GM19467 (cell line): ENCODE results near the gene RNF138.
"Not testable (repeated sequence)": the region's sequence is repeated elsewhere in the genome, so short reads cannot be mapped to it uniquely, and the experiment has no call there.

Experiments used
- ATAC-seq: cut with Tn5 transposase; IDR thresholded peaks from one replicate; pipeline ENCODE4 v1.9.1; 2021; ENCODE audit warnings: mild to moderate bottlenecking, moderate library complexity; ENCODE audit not compliant: unreplicated experiment

Gene RNF138, protein sequence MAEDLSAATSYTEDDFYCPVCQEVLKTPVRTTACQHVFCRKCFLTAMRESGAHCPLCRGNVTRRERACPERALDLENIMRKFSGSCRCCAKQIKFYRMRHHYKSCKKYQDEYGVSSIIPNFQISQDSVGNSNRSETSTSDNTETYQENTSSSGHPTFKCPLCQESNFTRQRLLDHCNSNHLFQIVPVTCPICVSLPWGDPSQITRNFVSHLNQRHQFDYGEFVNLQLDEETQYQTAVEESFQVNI

DNA sequence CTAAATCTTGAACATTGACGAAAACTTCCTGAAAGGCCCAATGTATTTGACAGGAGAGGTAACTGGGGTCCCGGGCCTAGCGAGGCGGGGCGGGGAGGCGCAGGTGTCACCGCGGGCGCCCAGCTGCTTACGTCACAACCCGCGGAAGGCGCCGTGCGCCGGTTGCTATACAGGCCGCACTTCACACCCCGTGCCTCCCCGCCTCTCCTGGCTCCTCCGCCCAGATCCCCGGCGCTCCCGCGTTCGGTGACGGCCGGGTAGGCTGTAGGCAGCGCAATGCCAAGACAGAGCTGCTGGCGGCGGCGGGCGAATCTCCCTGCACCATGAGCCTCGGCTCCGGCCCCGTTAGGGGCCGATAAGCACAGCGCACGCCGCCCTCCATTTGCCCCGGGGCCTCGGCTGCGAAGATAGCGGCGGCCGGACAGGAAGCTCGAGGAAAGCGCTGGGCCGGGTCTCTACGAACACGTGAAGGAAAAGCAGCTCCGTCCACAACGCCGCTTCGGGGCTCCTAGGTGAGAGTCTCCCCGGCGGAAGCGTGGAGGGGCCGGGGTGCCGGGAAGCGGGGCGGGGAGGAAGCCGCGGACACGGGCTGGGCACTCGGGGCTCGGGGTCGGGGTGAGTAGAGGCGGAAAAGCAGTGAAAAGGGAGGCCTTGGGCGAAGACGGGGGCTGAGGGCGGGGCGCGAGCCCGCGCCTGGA, at the start of gene RNF138:
TSS of gene RNF138 (plus strand) at position 151 of the 698 bp plus-strand sequence. CDS start 903 bp downstream, outside the sequence.
- ATAC-seq, result peak; percentile 48

DNA sequence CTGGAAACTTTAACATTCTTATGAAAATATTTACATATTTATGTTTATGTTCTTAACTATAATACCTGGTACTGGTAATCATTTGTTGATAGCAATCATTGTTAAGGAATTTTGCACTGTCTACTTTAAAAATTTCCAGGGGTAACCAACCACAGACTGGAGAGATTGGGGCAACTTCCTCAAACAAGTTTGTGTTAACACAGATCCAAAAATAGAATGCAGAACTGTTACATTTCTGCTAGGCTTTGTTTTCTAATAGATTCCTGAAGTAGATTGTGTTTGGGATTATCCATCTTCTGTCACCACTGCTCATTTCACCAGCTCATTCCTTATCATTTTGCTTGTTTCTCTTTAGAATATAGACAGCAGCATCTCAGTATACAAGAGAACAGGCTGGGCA, 49.3 kb upstream of the RNF138 start:
- no peak for ATAC-seq

DNA sequence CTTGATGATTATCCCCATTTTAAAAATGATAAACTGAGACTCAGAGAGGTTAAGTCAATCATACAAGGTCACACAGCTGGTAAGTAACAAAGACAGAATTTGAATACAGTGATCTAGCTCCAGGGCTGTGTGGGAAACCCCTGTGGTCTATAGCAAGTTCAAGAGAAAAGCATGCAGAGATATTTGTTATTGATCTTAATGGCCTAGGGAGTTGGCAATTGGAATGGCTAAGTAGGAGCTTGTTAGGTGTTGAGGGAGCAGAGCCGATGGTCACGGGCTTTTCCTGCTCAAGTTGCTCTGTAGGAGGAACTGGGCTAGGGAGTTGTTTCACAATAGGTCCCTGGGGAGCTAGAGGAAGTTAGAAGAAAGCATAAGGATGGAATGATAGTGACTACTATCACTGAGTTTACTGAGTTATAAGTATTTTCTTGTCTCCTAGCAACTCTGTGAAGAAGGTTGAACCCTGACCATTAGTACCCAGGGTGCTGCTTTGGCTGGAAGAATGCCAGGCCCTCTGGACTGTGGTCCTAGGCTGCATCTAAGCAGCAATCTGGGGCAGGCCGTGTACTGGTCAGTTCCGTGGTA, 43.1 kb upstream of the RNF138 start:
- peak; percentile 47 for ATAC-seq

DNA sequence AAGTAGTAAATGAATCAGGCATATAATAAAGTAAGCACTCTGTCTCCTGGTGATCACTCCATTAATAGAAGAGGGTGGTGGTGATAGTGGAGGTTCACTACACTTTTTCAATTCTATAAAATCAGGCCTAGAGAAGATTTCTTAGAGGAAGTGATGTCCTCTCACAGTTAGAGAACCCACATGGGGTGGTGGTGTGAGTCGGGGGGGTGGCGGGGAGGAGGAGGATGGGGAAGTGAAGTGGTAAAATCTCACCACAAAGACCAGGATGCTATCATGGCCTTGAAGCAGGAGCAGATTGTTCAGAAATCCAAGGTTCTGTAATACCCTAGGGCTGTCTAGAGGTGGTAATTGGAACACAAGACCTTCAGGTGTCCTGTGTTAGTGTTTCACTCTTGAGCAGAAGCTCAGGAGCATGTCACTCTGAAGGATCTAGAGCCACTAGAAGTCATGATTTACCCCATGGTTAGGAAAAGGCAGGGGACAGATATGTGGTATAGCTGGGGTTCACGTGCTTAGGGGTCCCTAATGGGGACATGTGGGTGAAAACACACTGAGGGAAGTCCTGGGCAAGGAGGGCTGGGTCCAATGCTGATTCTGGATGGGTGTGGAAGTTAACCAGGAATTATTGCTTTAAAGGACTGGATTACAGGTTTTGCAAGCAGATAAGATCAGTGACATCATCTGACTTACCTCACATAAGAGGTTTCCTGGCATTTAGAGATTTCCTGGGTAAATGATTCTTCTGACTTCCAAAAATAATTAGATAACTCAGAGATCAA, 42.1 kb upstream of the RNF138 start:
- ATAC-seq, result no peak

DNA sequence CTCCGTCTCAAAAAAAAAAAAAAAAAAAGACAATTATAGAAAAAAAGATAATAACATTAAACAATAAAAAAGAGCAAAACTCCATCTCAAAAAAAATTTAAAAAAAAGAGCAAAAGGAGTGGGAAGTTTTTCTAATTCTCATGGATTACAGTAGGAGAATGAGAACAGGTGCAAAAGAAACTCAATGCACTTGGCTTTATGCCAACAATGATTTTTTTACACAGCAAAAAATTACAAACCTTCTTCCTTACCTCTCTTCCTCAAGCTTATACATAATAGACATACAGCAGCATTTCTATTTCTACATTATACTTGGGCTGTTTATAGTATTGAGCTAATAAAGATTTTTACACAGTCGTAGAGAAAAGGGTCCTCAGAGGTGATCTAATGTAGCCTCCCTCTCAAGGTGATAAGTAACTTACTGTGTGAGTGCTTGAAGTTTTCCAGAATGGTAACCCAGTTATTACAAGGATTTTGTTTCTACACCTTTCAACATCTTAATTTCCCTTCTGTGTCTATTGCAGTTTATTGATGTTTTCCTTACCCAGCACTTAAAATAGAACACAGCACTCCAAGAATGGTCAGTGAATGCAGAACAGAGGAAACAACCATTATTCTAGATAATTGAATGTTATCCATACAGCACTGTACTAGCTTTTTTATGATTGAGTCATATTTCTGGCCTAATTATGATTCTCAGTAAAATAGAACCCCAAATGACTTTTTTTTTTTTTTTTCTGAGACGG, 34.9 kb upstream of the RNF138 start:
- ATAC-seq, result no peak

DNA sequence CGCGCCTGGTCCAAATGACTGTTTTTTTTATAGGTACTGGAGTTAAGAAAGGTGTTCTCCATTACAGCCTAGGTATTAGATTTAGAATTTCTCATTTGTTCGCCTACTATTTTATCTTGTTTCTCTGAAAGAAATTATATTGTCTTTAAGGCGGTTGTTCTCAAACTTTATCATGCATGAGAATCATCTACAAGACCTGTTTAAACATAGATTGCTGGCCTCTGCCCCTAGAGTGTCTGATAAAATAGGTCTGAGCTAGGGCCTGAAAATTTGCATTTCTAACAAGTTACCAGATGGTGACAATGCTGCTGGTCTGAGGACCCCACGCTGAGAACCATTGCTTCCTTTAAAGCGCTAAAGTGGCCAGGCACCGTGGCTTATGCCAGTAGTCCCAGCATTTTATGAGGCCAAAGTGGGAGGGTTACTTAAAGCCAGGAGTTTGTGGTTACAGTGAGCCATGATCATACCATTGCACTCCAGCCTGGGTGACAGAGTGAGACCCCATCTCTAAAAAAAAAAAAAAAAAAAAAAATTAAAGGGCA, 34.0 kb upstream of the RNF138 start:
- ATAC-seq, result no peak

DNA sequence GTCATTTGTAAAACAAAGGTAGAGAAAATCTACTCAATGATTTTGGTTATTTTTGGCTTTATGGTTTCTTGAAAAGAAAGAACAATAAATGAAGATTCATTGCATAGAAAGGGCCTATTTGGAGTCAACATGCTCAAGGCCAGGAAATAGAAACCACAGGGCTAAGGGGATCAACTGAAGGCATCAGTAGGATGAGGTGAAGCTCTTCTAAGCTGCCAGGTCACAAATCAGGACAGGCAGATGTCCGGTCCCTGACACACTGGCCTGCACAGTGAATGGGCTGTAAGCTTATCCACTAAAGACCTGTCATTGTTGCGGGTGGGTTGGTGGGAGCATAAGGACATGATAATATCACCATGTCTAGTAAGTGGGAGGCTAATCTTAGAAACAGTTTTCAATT, 31.6 kb upstream of the RNF138 start:
- ATAC-seq, result no peak

DNA sequence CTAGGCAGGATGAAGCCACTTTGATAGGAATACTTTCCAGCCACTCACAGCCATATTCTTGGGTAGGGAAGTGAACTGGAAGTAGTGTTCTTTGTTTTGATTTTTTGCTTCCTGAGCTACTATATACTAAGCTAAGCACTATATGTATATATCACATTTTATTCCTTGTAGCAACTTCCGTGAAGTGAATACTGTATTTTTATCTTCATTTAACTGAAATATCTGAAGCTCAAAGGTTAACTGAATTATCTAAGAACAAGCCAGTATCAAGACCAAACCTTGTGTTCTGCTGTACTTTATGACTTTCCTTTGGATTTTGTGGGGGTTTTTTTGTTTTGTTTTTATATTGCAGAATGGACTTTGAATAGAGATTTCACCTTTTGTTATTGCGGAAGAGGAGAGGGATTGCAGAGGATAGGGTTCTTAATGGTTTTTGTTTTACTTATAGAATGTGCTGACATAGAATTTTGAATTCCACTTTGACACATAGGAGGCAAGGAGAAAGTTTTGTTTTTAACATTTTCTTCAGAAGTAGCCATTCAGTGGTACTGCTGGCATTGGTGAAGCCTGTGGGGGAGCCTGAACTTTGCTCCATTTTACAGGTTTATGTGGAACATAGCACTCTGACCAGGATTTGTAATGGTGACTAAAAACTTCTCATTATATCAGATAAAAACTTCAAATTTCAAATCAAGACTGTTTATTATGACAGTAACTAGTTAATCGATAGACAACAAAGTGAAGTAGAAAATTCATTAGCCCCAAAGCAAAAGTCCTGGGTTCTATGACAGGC, 24.1 kb upstream of the RNF138 start:
- no peak for ATAC-seq

DNA sequence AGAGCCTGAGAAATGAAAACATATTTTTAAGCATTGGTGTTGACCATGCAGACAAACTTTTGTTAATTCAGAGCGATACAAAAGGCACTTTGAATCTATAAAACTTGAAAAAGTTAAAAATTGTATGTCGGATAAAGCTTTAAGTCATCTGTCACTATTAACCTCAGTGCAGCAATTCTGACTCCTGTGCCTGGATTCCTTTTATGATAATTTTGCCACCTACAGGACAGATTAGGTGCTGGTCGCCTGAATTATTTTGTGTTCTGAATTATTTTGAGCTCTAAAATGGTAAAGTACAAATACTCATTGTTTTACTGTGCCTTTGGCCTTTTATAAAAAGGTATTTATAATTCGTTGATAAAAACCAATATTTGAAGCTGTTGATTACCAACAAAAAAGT, 19.4 kb upstream of the RNF138 start:
- no peak for ATAC-seq

DNA sequence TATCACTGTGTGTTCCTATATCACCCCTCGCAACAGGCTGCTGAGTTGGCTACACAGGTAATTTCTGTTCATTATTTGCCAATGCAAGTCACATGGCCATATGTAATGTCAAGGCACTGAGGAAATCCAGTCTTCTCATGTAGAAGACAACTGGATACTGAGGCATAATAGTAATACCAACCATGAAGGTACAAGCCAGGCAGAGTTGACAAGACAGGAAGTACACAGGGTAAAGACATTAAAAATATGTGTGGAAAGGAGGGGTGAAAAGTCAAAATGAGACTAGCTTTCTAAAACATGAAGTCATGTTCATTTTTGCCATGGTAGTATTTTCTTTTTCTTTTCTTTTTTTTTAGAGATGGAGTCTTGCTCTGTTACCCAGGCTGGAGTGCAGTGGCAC, 17.5 kb upstream of the RNF138 start:
- no peak for ATAC-seq

DNA sequence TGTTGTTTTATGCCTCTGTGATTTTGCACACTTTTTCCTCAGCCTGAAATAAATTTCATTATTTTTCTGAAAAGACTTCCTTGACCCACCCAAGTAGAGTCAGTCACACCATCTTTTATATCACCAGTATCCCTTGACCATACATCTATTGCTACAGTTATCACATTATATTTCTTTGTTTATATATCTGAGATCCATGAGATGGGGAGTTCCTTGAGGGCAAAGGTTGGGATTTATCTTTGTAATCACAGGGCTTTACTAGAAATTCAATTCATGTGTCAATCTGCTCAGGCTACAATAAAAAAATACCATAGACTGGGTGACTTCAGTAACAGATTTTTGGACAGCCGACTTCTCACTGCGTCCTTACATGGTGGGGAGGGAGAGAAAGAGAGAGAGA, 12.8 kb upstream of the RNF138 start:
- ATAC-seq, result no peak

DNA sequence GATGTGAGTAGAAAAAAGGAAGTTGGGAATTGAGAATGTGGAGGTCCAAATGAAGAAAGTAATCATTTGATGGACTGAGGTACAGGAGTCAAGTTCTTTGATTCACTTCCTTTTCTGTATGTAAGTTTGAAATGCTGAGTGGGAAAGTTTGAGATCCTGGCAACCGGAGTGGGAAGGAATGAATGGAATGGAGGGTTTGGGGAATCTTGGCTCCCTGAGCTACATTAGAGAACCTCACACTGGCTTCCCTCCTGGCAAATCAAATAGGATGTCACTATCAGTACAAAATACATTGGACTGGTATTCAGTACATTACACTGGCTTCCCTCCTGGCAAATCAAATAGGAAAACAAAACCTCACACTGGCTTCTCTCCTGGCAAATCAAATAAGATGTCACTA, 9.8 kb upstream of the RNF138 start:
- no peak for ATAC-seq

DNA sequence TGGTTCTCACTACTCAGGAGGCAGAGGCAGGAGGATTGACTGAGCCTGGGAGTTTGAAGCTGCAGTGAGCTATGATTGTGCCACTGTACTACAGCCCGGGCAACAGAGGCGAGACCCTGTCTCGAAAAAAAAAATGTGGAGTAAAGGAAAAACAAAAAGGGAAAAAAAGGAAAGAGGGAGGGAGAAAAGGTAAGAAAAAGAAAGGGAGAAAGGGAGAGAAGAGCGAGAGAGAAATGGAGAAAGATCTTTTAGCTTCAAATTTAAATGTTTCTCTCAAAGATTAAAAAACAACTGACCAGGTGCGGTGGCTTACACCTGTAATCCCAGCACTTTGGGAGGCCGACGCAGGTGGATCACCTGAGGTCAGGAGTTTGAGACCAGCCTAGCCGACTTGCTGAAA, 7.9 kb upstream of the RNF138 start:
- ATAC-seq, result no peak

DNA sequence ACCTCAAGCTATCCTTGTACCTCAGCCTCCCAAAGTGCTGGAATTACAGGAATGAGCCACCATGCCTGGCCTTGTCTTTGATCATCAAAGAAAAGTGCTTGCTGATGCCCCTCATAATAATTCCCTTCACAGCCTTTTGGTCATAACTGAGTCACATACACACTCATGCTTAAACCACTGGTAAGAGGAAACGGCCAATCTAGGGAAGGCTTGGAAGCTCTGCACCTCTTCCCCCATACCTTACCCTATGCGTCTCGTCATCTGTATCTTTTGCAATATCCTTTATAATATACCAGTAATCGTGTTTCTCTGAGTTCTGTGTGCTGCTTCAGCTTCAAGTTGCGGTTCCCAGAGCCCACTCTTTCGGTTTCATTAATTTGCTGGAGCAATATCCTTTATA, 4.8 kb upstream of the RNF138 start:
- no peak for ATAC-seq

DNA sequence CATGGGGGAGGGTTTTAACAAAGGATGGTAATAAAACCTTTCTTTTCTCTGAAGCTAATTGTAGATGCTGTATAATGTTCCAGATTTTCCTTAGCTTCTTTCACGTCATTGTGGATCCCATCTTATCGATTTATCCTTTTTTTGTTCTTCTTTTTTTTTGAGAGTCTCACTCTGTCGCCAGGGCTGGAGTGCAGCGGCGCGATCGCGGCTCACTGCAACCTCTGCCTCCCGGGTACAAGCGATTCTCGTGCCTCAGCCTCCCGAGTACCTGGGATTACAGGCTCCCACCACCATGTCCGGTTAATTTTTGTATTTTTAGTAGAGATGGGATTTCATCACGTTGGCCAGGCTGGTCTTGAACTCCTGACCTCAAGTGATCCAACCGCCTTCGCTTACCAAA, 843 bp upstream of the RNF138 start:
- ATAC-seq, result not testable (repeated sequence)

DNA sequence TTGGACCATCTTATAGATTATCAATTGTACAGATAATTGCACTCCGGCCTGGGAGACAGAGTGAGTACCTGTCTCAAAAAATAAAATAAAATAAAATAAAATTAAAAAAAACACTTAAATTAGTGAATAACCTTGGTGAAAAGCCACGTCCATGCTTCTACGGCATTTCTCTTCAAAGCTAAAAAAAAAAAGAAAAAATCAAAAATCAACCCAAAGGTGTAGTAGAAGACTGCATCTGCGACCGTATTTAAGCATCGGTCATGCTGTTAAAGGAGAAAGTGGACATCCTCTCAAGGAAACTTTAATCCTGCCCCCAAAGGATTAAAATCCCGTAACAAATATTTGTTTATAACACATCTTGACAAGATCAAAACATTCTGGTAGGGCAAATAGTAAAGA, 350 bp upstream of the RNF138 start:
- no peak for ATAC-seq

DNA sequence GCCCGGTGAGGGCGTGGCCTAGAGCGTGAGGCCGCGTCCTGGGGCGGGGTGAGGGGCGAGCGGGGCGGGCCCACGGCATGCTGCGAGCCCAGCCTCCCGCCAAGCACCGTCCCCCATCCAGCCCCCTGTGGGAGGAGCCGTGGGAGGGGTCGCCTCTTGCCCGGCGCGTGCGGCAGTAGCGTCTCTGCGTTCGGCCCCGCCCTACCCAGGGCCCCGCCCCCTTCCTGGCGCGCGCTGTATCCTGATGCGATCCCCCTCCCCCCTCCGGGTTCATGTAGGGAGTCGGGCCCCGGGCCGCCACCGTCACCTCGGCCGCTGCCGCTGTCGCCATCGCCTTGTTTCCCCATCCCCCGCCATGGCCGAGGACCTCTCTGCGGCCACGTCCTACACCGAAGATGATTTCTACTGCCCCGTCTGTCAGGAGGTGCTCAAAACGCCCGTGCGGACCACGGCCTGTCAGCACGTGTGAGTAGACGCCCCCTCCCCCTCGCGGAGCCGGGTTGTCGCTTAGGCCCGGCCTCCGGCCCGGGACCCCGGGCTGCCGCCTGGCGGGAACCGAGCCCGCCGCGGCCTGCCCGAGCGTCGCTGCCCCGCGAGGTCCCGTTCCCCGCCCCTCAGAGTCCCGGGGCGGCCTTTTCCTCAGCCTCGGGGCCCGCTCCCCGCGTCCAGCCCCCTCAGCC, 888 bp downstream of the RNF138 start:
- ATAC-seq, result peak; percentile 80

DNA sequence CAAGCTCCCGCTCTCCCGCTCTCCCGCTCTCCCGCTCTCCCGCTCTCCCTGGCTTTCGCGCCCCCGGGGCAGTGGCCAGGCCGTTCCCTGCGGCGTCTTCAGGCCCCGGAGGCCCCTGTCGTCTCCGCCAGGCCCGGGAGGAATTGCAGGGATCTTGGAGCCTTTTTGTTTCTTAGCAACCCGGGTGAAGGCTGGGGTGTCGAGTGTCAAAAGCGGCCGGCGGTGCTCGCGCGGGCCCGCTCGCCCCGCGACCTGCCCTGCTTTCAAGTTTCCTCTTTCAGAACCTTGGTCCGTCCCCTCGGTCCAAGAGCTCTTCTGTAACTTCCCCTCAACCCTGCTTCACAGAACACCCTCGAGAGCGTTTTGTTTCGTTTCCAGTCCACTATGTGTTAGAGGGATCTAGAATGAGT, 1.4 kb downstream of the RNF138 start:
- peak; percentile 36 for ATAC-seq

DNA sequence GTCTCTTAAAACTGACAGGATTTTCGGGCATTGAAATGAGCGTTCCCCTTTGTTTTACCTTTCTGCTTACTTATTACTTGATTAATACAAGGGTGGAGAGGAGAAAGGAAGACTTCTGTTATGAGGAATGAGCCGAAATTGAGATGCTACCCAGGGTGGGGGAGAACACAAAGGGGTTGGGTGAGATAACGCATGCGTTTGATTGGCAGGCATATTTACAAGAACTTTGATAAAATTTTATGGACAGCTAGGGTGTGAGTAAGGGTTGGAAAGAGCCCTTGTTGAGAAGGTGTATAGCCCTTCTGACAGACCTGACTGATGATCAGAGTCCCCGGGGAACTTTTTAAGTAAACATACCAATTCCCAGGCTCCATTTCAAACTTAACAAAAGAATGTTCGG, 1.8 kb downstream of the RNF138 start:
- no peak for ATAC-seq
